Activated T-cell treated with anti-CD3 and anti-CD28 coated beads, Interleukin-2, amount 50 U/mL, for 72 hours (primary cell): Measurements from ENCODE around the gene CBX5. TPM values are rescaled to one million over a fixed set of nuclear protein-coding genes. Genes with fewer than 3 reads are reported as not detected.

Experiments used
- ATAC-seq, 2 donors: fragments of 150-1000 bp; cut with Tn5 transposase; replicated peaks in 1 of 2; 2 replicates each; pipeline ENCODE4 v1.10.0; 2021; ENCODE audit warnings: moderate library complexity in 2 of 2, mild to moderate bottlenecking in 1 of 2
- DNase-seq, 2 donors: peaks; one replicate each; pipeline ENCODE4 v3.0.0; 2021 to 2022; ENCODE audit warnings: mixed read lengths in 1 of 2
- H3K27ac Mint-ChIP-seq: one replicate; pipeline ENCODE4 v1.8.0; 2022; ENCODE audit warnings: mild to moderate bottlenecking, moderate library complexity, mixed read lengths
- H3K27me3 Mint-ChIP-seq: one replicate; pipeline ENCODE4 v1.8.0; 2022; ENCODE audit warnings: low read depth, mixed read lengths
- H3K36me3 Mint-ChIP-seq, 2 donors: one replicate each; pipeline ENCODE4 v1.8.0; 2022; ENCODE audit warnings: mixed read lengths in 2 of 2, mild to moderate bottlenecking in 1 of 2; ENCODE audit not compliant: insufficient read depth in 2 of 2
- H3K4me1 Mint-ChIP-seq: one replicate; pipeline ENCODE4 v1.8.0; 2022; ENCODE audit warnings: low read depth, mixed read lengths
- H3K4me3 Mint-ChIP-seq, 2 donors: one replicate each; pipeline ENCODE4 v1.8.0; 2022; ENCODE audit warnings: mild to moderate bottlenecking in 2 of 2, mixed read lengths in 2 of 2, moderate library complexity in 2 of 2
- H3K9me3 Mint-ChIP-seq, 2 donors: one replicate each; pipeline ENCODE4 v1.8.0; 2022; ENCODE audit warnings: mixed read lengths in 2 of 2
- total RNA-seq, 2 donors: library from RNA; stranded (reverse); gene quantifications; one replicate each; pipeline ENCODE4 v1.2.3, GENCODE V29; 2022

The CBX5 gene
- total RNA-seq, 2 donors from 2014 or later = 89.4 to 108 TPM

GRCh38 chr12:54300732-54301427 is 21.0 kb upstream of the CBX5 start, which contains the start of gene NFE2:
Gene NFE2 (minus strand): TSS chr12:54301015. CDS start chr12:54295248, 5,767 bp downstream.
- Mint-ChIP-seq H3K27me3 (peaks cover 68% of the 10 kb centered on the region), H3K4me3 (peak within 1 kb of the TSS; percentile 59 to 72)

GRCh38 chr12:54300225-54300731 is 20.4 kb upstream of the CBX5 start:
- Mint-ChIP-seq H3K4me3 (peak overlapping the region in 1 of 2 donors; percentile 72), H3K36me3 (no peaks in the 10 kb centered on the region), H3K4me1 (peaks cover 20% of the 10 kb centered on the region), H3K9me3 (no peaks in the 10 kb centered on the region), H3K27me3 (peaks cover 68% of the 10 kb centered on the region), H3K27ac (no peak overlapping the region)
- ATAC-seq (no peak), DNase-seq (no peak)

More at GRCh38 chr12:54300732-54301427, 21.0 kb upstream of the CBX5 start, which contains the start of gene NFE2:
- DNase-seq (peak in 1 of 2 donors; percentile 50), ATAC-seq (peak; percentile 75 to 80)
- Mint-ChIP-seq H3K36me3 (no peaks in the 10 kb centered on the region), H3K9me3 (no peaks in the 10 kb centered on the region), H3K27ac (no peak within 1 kb of the TSS), H3K4me1 (peaks cover 20% of the 10 kb centered on the region)

- no peaks in the 10 kb centered on the region for H3K36me3 Mint-ChIP-seq
- peaks cover 20% of the 10 kb centered on the region for H3K4me1 Mint-ChIP-seq
- H3K27me3 Mint-ChIP-seq = peaks cover 66% of the 10 kb centered on the region
- ATAC-seq = no peak
- DNase-seq = no peak
- no peaks in the 10 kb centered on the region for H3K9me3 Mint-ChIP-seq
- no peak overlapping the region for H3K27ac Mint-ChIP-seq
- no peak overlapping the region for H3K4me3 Mint-ChIP-seq
Observed at GRCh38 chr12:54299515-54300224, 19.7 kb upstream of the CBX5 start.

GRCh38 chr12:54298904-54299303 is 19.0 kb upstream of the CBX5 start:
- H3K27me3 Mint-ChIP-seq = peaks cover 58% of the 10 kb centered on the region
- H3K27ac Mint-ChIP-seq = no peak overlapping the region
- no peak for ATAC-seq
- H3K4me3 Mint-ChIP-seq = no peak overlapping the region
- no peaks in the 10 kb centered on the region for H3K9me3 Mint-ChIP-seq
- peaks cover 20% of the 10 kb centered on the region for H3K4me1 Mint-ChIP-seq
- DNase-seq = no peak
- H3K36me3 Mint-ChIP-seq = no peaks in the 10 kb centered on the region

GRCh38 chr12:54296393-54297099 is 16.6 kb upstream of the CBX5 start:
- Mint-ChIP-seq H3K27me3 (peaks cover 35% of the 10 kb centered on the region), H3K27ac (no peak overlapping the region), H3K9me3 (no peaks in the 10 kb centered on the region), H3K4me1 (peaks cover 15% of the 10 kb centered on the region), H3K36me3 (no peaks in the 10 kb centered on the region), H3K4me3 (no peak overlapping the region)
- DNase-seq = no peak
- no peak for ATAC-seq

GRCh38 chr12:54294953-54295566 is 15.1 kb upstream of the CBX5 start:
- H3K9me3 Mint-ChIP-seq = no peaks in the 10 kb centered on the region
- ATAC-seq (no peak), DNase-seq (no peak)
- no peak overlapping the region for H3K4me3 Mint-ChIP-seq
- H3K36me3 Mint-ChIP-seq = no peaks in the 10 kb centered on the region
- peaks cover 23% of the 10 kb centered on the region for H3K27me3 Mint-ChIP-seq
- peaks cover 6% of the 10 kb centered on the region for H3K4me1 Mint-ChIP-seq
- no peak overlapping the region for H3K27ac Mint-ChIP-seq

- Mint-ChIP-seq H3K27me3 (peaks cover 16% of the 10 kb centered on the region), H3K4me3 (no peak overlapping the region), H3K36me3 (no peaks in the 10 kb centered on the region), H3K9me3 (no peaks in the 10 kb centered on the region), H3K27ac (no peak overlapping the region), H3K4me1 (peaks cover 6% of the 10 kb centered on the region)
- peak; percentile 61 to 72 for DNase-seq
- ATAC-seq = peak in 1 of 2 donors; percentile 37
Observed at GRCh38 chr12:54294152-54294952, 14.4 kb upstream of the CBX5 start.

- Mint-ChIP-seq H3K36me3 (no peaks in the 10 kb centered on the region), H3K9me3 (no peaks in the 10 kb centered on the region), H3K4me3 (no peak overlapping the region), H3K27me3 (peaks cover 3% of the 10 kb centered on the region), H3K4me1 (peaks cover 3% of the 10 kb centered on the region), H3K27ac (peak overlapping the region; percentile 4)
- peak in 1 of 2 donors; percentile 1 for ATAC-seq
- DNase-seq = no peak
Observed at GRCh38 chr12:54292931-54293241, 13.0 kb upstream of the CBX5 start.

GRCh38 chr12:54292083-54292930 is 12.4 kb upstream of the CBX5 start:
- ATAC-seq (peak in 1 of 2 donors; percentile 4), DNase-seq (no peak)
- no peaks in the 10 kb centered on the region for H3K27me3 Mint-ChIP-seq
- H3K4me3 Mint-ChIP-seq = no peak overlapping the region
- no peaks in the 10 kb centered on the region for H3K9me3 Mint-ChIP-seq
- H3K27ac Mint-ChIP-seq = peak overlapping the region; percentile 19
- H3K36me3 Mint-ChIP-seq = peaks cover under 1 to 2% of the 10 kb centered on the region in 2 donors
- H3K4me1 Mint-ChIP-seq = no peaks in the 10 kb centered on the region

GRCh38 chr12:54287261-54288157 is 7.6 kb upstream of the CBX5 start:
- ATAC-seq = peak in 1 of 2 donors; percentile 5
- H3K4me3 Mint-ChIP-seq = peak overlapping the region in 1 of 2 donors; percentile 32

More at GRCh38 chr12:54287261-54288157, 7.6 kb upstream of the CBX5 start:
- Mint-ChIP-seq H3K4me1 (peaks cover 42% of the 10 kb centered on the region), H3K27me3 (no peaks in the 10 kb centered on the region), H3K36me3 (peaks cover 22 to 24% of the 10 kb centered on the region in 2 donors), H3K9me3 (no peaks in the 10 kb centered on the region), H3K27ac (peak overlapping the region; percentile 87)
- DNase-seq = peak in 1 of 2 donors; percentile 31
